Measurements from ENCODE around the gene TANGO2. TPM values are rescaled to one million over a fixed set of nuclear protein-coding genes. Genes with fewer than 3 reads are reported as not detected.

TANGO2 gene
- total and polyA plus RNA-seq, 9 of the 15 experiments (the other 6 are each of a cell fraction or from before 2014, with no cell fraction given) = 15.5 to 94.9 (median 70.1) TPM

DNA sequence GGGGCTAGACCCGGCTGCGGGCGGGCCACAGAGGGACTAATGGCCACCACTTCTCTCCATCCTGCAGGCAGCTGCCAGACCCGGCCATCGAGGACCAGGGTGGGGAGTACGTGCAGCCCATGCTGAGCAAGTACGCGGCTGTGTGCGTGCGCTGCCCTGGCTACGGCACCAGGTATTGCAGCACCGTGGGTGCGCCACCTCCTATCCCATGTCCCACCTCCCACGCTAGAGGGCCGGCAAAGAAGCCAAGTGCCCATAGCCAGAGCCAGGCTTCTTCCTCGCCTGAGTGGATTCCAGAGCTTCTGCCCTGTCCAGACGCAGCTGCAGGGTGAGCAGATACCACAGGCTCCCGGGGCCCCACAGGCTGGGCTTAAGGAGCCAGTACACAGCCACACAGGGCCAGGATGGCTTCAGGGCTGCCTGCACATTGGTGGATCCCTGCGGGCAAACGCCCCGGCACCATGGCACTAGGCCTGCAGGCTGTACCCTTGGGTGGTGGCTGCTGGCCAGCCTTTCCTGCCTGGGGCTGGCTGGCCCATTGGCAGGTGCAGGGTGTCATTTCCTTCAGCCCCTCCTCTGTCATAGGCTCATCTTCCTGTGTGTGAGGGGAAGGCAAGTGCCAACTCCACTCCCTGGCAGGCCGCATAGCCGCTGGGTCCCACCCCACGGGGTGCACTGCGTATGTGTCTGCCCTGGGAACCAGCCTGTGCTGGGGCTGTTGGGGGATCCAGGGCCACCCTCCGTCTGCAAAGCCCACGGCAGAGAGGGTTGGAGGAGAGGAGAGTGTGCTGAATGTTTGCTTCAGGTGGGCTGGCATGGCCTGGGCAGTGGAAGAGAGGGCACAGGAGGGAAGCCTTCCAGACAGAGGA lies 42.6 kb downstream of the TANGO2 start (continued):
- no peak for TF ChIP-seq HDAC6 (IDR thresholded peaks at IDR 0.05; ENCODE audit: low read depth, low read length)
- no peak for TF ChIP-seq ZNF584 (CRISPR knock-in tag; IDR thresholded peaks at IDR 0.05; ENCODE audit: low read depth)
- no peak for TF ChIP-seq KLF16 (IDR thresholded peaks at IDR 0.05)
- no peak for TF ChIP-seq ZNF217 (CRISPR knock-in tag; IDR thresholded peaks at IDR 0.05)
- TF ChIP-seq BDP1 (IDR thresholded peaks at IDR 0.05; ENCODE audit: insufficient read depth, insufficient read length) = no peak
- no peak for TF ChIP-seq ZNF699 (CRISPR knock-in tag; IDR thresholded peaks at IDR 0.05; ENCODE audit: insufficient replicate concordance)
- no peak for TF ChIP-seq CBFA2T3 (IDR thresholded peaks at IDR 0.05)
- 0 out of 2 replicates have a peak, but pooled peaks have one; percentile 14 for TF ChIP-seq MTA3 (IDR thresholded peaks at IDR 0.05; ENCODE audit: borderline replicate concordance)
- 0 out of 2 replicates have a peak, but pooled peaks have one; percentile 21 for TF ChIP-seq E2F3 (CRISPR knock-in tag; IDR thresholded peaks at IDR 0.05)
- no peak for TF ChIP-seq CBX2 (IDR thresholded peaks at IDR 0.05; ENCODE audit: insufficient read depth, low read length, poor library complexity, severe bottlenecking)
- no peak for TF ChIP-seq DIDO1 (tag; IDR thresholded peaks at IDR 0.05; ENCODE audit: low read depth)
- no peak for TF ChIP-seq ZNF197 (CRISPR knock-in tag; IDR thresholded peaks at IDR 0.05; ENCODE audit: low read depth)
- no peak for TF ChIP-seq FOXJ2 (tag; IDR thresholded peaks at IDR 0.05)
- TF ChIP-seq BMI1 (IDR thresholded peaks at IDR 0.05; ENCODE audit: low read length) = no peak
- TF ChIP-seq, protein P1, sequence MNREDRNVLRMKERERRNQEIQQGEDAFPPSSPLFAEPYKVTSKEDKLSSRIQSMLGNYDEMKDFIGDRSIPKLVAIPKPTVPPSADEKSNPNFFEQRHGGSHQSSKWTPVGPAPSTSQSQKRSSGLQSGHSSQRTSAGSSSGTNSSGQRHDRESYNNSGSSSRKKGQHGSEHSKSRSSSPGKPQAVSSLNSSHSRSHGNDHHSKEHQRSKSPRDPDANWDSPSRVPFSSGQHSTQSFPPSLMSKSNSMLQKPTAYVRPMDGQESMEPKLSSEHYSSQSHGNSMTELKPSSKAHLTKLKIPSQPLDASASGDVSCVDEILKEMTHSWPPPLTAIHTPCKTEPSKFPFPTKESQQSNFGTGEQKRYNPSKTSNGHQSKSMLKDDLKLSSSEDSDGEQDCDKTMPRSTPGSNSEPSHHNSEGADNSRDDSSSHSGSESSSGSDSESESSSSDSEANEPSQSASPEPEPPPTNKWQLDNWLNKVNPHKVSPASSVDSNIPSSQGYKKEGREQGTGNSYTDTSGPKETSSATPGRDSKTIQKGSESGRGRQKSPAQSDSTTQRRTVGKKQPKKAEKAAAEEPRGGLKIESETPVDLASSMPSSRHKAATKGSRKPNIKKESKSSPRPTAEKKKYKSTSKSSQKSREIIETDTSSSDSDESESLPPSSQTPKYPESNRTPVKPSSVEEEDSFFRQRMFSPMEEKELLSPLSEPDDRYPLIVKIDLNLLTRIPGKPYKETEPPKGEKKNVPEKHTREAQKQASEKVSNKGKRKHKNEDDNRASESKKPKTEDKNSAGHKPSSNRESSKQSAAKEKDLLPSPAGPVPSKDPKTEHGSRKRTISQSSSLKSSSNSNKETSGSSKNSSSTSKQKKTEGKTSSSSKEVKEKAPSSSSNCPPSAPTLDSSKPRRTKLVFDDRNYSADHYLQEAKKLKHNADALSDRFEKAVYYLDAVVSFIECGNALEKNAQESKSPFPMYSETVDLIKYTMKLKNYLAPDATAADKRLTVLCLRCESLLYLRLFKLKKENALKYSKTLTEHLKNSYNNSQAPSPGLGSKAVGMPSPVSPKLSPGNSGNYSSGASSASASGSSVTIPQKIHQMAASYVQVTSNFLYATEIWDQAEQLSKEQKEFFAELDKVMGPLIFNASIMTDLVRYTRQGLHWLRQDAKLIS (CRISPR knock-in tag; IDR thresholded peaks at IDR 0.05) = no peak
- TF ChIP-seq PTRF (tag; IDR thresholded peaks at IDR 0.05) = no peak
- no peak for TF ChIP-seq POU5F1 (IDR thresholded peaks at IDR 0.05; ENCODE audit: borderline replicate concordance, low read depth, low read length, partially characterized antibody)
- no peak for TF ChIP-seq BRCA1 (IDR thresholded peaks at IDR 0.05)
- TF ChIP-seq BRCA1 (CRISPR knock-in tag; IDR thresholded peaks at IDR 0.05) = no peak
- no peak for TF ChIP-seq GTF2A2 (tag; IDR thresholded peaks at IDR 0.05)
- no peak for TF ChIP-seq HMG20A (CRISPR knock-in tag; conservative IDR thresholded peaks at IDR 0.05)
- no peak for TF ChIP-seq RBM39 (optimal IDR thresholded peaks at IDR 0.05; ENCODE audit: low read depth, low read length)
- no peak for TF ChIP-seq ZNF76 (CRISPR knock-in tag; IDR thresholded peaks at IDR 0.05; ENCODE audit: borderline replicate concordance)
- no peak for TF ChIP-seq ILK (tag; IDR thresholded peaks at IDR 0.05; ENCODE audit: borderline replicate concordance, low read depth)
- peak; percentile 54 for TF ChIP-seq POLR2G (IDR thresholded peaks at IDR 0.05; ENCODE audit: low read depth, low read length)
- TF ChIP-seq ZSCAN32 (CRISPR knock-in tag; IDR thresholded peaks at IDR 0.05) = no peak
- TF ChIP-seq ZNF436 (CRISPR knock-in tag; IDR thresholded peaks at IDR 0.05) = no peak
- no peak for TF ChIP-seq PCBP2 (IDR thresholded peaks at IDR 0.05; ENCODE audit: low read depth, low read length, poor library complexity, severe bottlenecking)

Measured in K562 (cell line).